Heart right ventricle (tissue), 16 donors: ENCODE results near the gene SARDH. TPM values are rescaled to one million over a fixed set of nuclear protein-coding genes. Genes with fewer than 3 reads are reported as not detected.

ENCODE experiments used
- ATAC-seq, 8 donors: fragments of 200-7000 bp; cut with Tn5 transposase; one replicate each; pipeline ENCODE4 v1.9.1; 2020; ENCODE audit warnings: mild to moderate bottlenecking in 8 of 8, moderate library complexity in 8 of 8, moderate number of reproducible peaks in 1 of 8
- DNase-seq, 2 donors: peaks; one replicate each; pipeline ENCODE4 v3.0.0-alpha.2; 2020
- H3K27ac ChIP-seq, 10 donors: fragments of 200-600 bp; sonication (generic) in 2 of 10; one replicate each; pipeline versions ENCODE4 v1.5.0 to v1.8.0; 2020 to 2022; ENCODE audit warnings: mild to moderate bottlenecking in 3 of 10
- H3K27me3 ChIP-seq, 7 donors: fragments of 200-600 bp; one replicate each; pipeline ENCODE4 v1.8.0; 2021 to 2022; ENCODE audit warnings: mild to moderate bottlenecking in 2 of 7
- H3K36me3 ChIP-seq, 9 donors: fragments of 200-600 bp; sonication (generic) in 1 of 9; one replicate each; pipeline versions ENCODE4 v1.5.0 to v1.8.0; 2020 to 2022; ENCODE audit warnings: mild to moderate bottlenecking in 2 of 9
- H3K4me1 ChIP-seq, 9 donors: fragments of 200-600 bp; sonication (generic) in 1 of 9; one replicate each; pipeline versions ENCODE4 v1.5.0 to v1.8.0; 2020 to 2022; ENCODE audit warnings: mild to moderate bottlenecking in 4 of 9
- H3K4me3 ChIP-seq, 10 donors: fragments of 200-600 bp; sonication (generic) in 2 of 10; one replicate each; pipeline versions ENCODE4 v1.5.0 to v1.8.0; 2020 to 2022; ENCODE audit warnings: mild to moderate bottlenecking in 7 of 10, moderate library complexity in 2 of 10
- H3K9me3 ChIP-seq, 11 donors: fragments of 200-600 bp in 10 of 11; sonication (generic) in 2 of 11; one replicate each; pipeline versions ENCODE4 v1.5.0 to v1.8.0; 2013 to 2022; ENCODE audit warnings: mild to moderate bottlenecking in 2 of 11, control low read depth in 1 of 11, moderate library complexity in 1 of 11
- CTCF ChIP-seq, 9 donors: fragments of 200-600 bp; sonication (generic) in 2 of 9; IDR thresholded peaks; one replicate each; pipeline versions ENCODE4 v1.5.0 to v1.8.0; 2021 to 2022; ENCODE audit warnings: antibody characterized with exemption in 9 of 9, mild to moderate bottlenecking in 5 of 9, moderate library complexity in 1 of 9
- whole genome bisulfite sequencing, 2 donors: extraction: QIAGEN DNeasy Blood & Tissue Kit; methylation state at CpG; one replicate each; pipeline ENCODE4 v1.1.7; 2013; ENCODE audit warnings: inconsistent platforms in 1 of 2; 5-methylcytosine and 5-hydroxymethylcytosine counted together
- intact Hi-C, 10 donors: fragments of 100-400 bp; cut with DNase I; formaldehyde crosslinking; loops; one replicate each; pipeline versions ENCODE4 v1.11.1 to v1.14.2; 2022
- polyA plus RNA-seq, 2 donors: library from polyadenylated mRNA; stranded (reverse); fragments of 200-250 nt; gene quantifications; one replicate each; pipeline ENCODE4 v1.2.3, GENCODE V29; 2013
- total RNA-seq, 10 donors: library from RNA; stranded (reverse); fragmentation: NEBNext Ultra II Directional in 3 of 10; extraction: Animal tissue kit (Norgen Biotek cat#: 25700) in 3 of 10; gene quantifications; one replicate each; pipeline versions ENCODE4 v1.2.1 to v1.2.4, GENCODE V29; 2021 to 2023
- donor health status: Arrhythmogenic right ventricular cardiomyopathy.
- donor health status: ischemic (EF 13 %, LVEDD 7.1; RV severe dilation, severe dysfunction).
- donor health status: healthy with polysubstance abuse.
- donor health status: DM: no; HTN: yes; CAD: no.
- donor health status: DM: no; HTN: no; CAD: no.
- donor health status: ischemic (EF 25% LVEDD 6.9; RV normal size, moderate dysfunction).
- donor health status: ischemic (EF 25% LVEDD 5.7; RV mildly dilated, moderate dysfunction).
- donor health status: healthy.
- donor health status: DM: yes; HTN: yes; CAD: no.
- donor health status: Ischemic cardiomyopathy.
- donor health status: ischemic (EF 35%, LVEDD 5.7; RV mildly dilated, moderate dysfunction).
- donor health status: nonischemic (EF 11% LVEDD 7.7; RV severe dilation, severe dysfunction).
- donor health status: DM: yes; HTN: yes; CAD: no.
- donor health status: PGD.
- donor health status: ischemic (EF 29% LVEDD 5.4; RV normal size, mild dysfunction).
- donor health status: nonischemic (EF 23%, LVEDD 6.1; RV moderate dilation, normal function).

SARDH gene
- total and polyA plus RNA-seq, 12 donors = 0.28 to 1.8 (median 0.53) TPM

GRCh38 chr9:133785753-133786370 lies 47.7 kb upstream of the SARDH start:
- Histone ChIP-seq H3K36me3 (peaks cover 0 to 25% (median 0%) of the 10 kb centered on the region in 9 donors), H3K4me3 (no peak overlapping the region), H3K4me1 (peaks cover 0 to 42% (median 19%) of the 10 kb centered on the region in 9 donors), H3K27ac (no peak overlapping the region), H3K9me3 (no peaks in the 10 kb centered on the region), H3K27me3 (no peaks in the 10 kb centered on the region)
- DNase-seq = no peak
- WGBS, 2 donors = 94 to 95% methylated on average over 16 of the region's 16 CpGs
- TF ChIP-seq CTCF (IDR thresholded peaks at IDR 0.05) = no peak
- no peak for ATAC-seq
- intact Hi-C loops = no loop called here

- Histone ChIP-seq H3K4me3 (no peak overlapping the region), H3K9me3 (no peaks in the 10 kb centered on the region), H3K27me3 (no peaks in the 10 kb centered on the region), H3K36me3 (peaks cover 0 to 23% (median 0%) of the 10 kb centered on the region in 9 donors), H3K4me1 (peaks cover 0 to 39% (median 15%) of the 10 kb centered on the region in 9 donors), H3K27ac (no peak overlapping the region)
- intact Hi-C loops = no loop called here
- ATAC-seq (no peak), DNase-seq (no peak)
- WGBS, 2 donors = 95 to 97% methylated on average over 25 of the region's 25 CpGs
- no peak for TF ChIP-seq CTCF (IDR thresholded peaks at IDR 0.05)
These were observed 46.8 kb upstream of the SARDH start for GRCh38 chr9:133784731-133785561.

GRCh38 chr9:133783331-133783731 lies 45.2 kb upstream of the SARDH start:
- peak in 1 of 8 donors; percentile 29 for ATAC-seq
- Histone ChIP-seq H3K4me3 (no peak overlapping the region), H3K36me3 (peaks cover 0 to 39% (median 0%) of the 10 kb centered on the region in 9 donors), H3K4me1 (peaks cover 0 to 23% (median 0%) of the 10 kb centered on the region in 9 donors), H3K9me3 (no peaks in the 10 kb centered on the region), H3K27ac (no peak overlapping the region), H3K27me3 (no peaks in the 10 kb centered on the region)
- 81 to 84% methylated on average over 13 of the region's 13 CpGs for WGBS, 2 donors
- no peak for TF ChIP-seq CTCF (IDR thresholded peaks at IDR 0.05)
- no peak for DNase-seq
- intact Hi-C loops = loop anchor here in 4 of 10 donors (2.0 kb wide), 1 partner anchor 211 kb away; no protein-coding TSS in a partner anchor
